Activated T-helper 2 cell treated with anti-CD3 and anti-CD28 coated beads, Interferon-gamma antibody, Interleukin-2, Interleukin-4, amounts not matched to agents 10 μg/mL and 5 μg/mL and 100 μg/mL, durations not matched to agents 14 hours and 24 hours and 36 hours (primary cell): ENCODE data around the gene ST3GAL4. TPM values are rescaled to one million over a fixed set of nuclear protein-coding genes. Genes with fewer than 3 reads are reported as not detected.

Experiments used
- DNase-seq: peaks from one replicate; pipeline ENCODE4 v3.0.0; 2021; ENCODE audit warnings: low spot score
- H3K27ac Mint-ChIP-seq: one replicate; pipeline ENCODE4 v1.8.0; 2021; ENCODE audit warnings: mixed read lengths
- H3K27me3 Mint-ChIP-seq: one replicate; pipeline ENCODE4 v1.8.0; 2021; ENCODE audit warnings: low read depth, mixed read lengths
- H3K36me3 Mint-ChIP-seq: one replicate; pipeline ENCODE4 v1.8.0; 2021; ENCODE audit warnings: low read depth, mixed read lengths
- H3K4me1 Mint-ChIP-seq: one replicate; pipeline ENCODE4 v1.8.0; 2021; ENCODE audit warnings: low read depth, mixed read lengths
- H3K4me3 Mint-ChIP-seq: one replicate; pipeline ENCODE4 v1.8.0; 2021; ENCODE audit warnings: low read depth, mild to moderate bottlenecking, moderate library complexity, mixed read lengths
- H3K9me3 Mint-ChIP-seq: one replicate; pipeline ENCODE4 v1.8.0; 2021; ENCODE audit warnings: mixed read lengths
- intact Hi-C: fragments of 100-400 bp; cut with micrococcal nuclease; formaldehyde crosslinking; loops from one replicate; pipeline ENCODE4 v1.15.1; 2023
- total RNA-seq: library from RNA; stranded (reverse); gene quantifications from 2 replicates; pipeline ENCODE4 v1.2.3, GENCODE V29; 2022

ST3GAL4 gene
- total RNA-seq, 1 donor from 2014 or later = 14.4 TPM

GRCh38 chr11:126406368-126406767, 50.9 kb downstream of the ST3GAL4 start:
- Mint-ChIP-seq H3K36me3 (no peaks in the 10 kb centered on the region), H3K27ac (no peak overlapping the region), H3K9me3 (no peaks in the 10 kb centered on the region), H3K4me1 (peaks cover 3% of the 10 kb centered on the region), H3K4me3 (no peak overlapping the region), H3K27me3 (no peaks in the 10 kb centered on the region)
- intact Hi-C loops = no loop called here
- no peak for DNase-seq

DNA sequence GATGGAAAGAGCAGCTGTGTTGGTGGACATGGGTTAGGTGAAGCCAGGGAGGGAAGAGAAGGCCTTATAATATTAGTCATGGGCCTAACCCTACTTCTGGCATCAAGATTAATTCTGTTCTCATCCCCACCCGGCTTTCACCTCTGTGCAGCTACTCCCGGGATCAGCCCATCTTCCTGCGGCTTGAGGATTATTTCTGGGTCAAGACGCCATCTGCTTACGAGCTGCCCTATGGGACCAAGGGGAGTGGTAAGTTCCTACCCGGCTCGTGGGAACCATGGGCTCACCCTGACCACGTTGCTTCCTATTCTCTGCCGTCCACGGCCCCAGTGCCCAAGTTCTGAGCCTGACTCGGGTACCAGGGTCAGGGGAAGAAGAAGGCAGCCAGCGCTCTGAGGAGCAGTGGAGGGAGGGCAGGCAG, 51.6 kb downstream of the ST3GAL4 start:
- intact Hi-C loops = no loop called here
- Mint-ChIP-seq H3K4me3 (no peak overlapping the region), H3K27ac (no peak overlapping the region), H3K4me1 (peaks cover 3% of the 10 kb centered on the region), H3K27me3 (no peaks in the 10 kb centered on the region), H3K9me3 (no peaks in the 10 kb centered on the region), H3K36me3 (no peaks in the 10 kb centered on the region)
- DNase-seq = no peak

DNA sequence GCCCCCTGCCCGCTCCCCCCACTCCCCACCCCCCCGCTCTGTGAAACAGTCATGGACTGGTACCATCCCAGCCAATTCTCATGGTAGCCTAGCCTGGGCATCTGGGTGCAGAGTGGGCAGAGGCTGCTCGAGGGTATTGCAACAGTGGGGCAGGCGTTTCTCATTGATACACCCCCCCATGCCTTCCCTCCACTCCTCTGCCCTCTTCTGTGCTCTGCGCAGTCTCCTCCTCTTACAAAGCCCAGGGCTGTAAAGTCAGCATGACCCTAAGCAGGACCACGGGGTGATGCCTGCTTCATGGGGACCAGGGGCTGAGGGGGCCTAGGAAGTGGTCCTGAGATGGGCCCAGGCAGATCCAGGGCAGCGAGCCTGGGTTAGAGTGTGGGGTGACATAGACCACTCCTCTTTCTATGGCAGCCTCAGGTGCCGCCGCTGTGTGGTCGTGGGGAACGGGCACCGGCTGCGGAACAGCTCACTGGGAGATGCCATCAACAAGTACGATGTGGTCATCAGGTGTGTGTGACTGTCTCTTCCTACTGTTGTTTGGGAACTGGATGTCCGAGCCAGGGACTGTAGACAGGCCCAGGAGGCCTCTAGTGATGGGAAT, 52.3 kb downstream of the ST3GAL4 start:
- Mint-ChIP-seq H3K27ac (no peak overlapping the region), H3K4me1 (peaks cover 3% of the 10 kb centered on the region), H3K9me3 (no peaks in the 10 kb centered on the region), H3K27me3 (no peaks in the 10 kb centered on the region), H3K4me3 (no peak overlapping the region), H3K36me3 (no peaks in the 10 kb centered on the region)
- no peak for DNase-seq
- intact Hi-C loops = no loop called here

DNA sequence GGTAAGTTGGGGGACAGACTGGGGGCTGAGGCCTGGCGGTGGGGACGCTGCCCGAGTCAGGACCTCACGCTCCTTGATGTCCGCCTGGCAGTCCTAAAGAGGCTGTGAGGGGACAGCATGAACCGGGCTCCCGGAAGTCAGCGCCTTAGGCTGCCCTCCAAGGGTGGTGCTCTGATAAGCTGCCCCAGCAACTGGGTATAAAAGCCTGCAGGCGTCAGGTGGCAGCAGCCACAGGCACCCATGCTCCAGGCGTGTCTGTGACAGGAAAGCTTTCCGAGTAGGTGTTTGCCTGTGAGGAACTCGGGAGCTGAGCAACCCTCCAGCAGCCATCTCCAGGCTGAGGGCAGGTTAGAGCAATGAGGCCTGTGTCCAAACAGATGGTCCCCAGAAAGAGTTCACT, 53.0 kb downstream of the ST3GAL4 start:
- DNase-seq = no peak
- Mint-ChIP-seq H3K9me3 (no peaks in the 10 kb centered on the region), H3K4me3 (no peak overlapping the region), H3K27me3 (no peaks in the 10 kb centered on the region), H3K4me1 (peaks cover 3% of the 10 kb centered on the region), H3K27ac (no peak overlapping the region), H3K36me3 (no peaks in the 10 kb centered on the region)
- intact Hi-C loops = no loop called here

DNA sequence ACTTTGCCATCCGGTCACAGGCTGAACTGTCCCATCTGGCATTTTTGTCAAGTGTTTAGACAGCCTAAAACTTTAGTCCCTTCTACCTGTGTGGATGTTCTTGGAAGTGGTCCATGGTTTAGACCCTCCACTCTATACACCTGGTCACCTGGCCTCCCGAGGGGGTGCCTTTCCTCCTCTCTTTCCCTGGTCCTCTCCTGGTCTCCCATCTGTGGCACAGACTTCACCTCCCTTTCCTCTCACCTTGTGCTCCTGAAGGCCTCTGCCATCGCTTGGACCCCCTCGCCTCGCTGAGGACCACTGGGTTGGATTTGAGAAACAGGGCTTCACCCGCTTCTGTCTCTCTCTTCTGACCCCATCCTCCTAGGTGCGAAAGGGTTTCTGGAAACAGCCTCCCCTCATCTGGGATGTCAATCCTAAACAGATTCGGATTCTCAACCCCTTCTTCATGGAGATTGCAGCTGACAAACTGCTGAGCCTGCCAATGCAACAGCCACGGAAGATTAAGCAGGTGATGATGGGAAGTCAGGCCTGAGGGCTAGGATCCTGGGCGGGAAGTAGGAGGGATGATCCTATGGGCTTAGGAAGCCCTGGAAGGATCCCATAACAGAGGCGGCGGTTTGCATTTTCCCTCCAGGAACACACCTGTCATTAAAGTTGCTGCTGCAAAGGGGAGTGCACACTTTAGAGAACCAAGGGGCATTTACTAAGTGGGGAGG, 53.6 kb downstream of the ST3GAL4 start:
- H3K27ac Mint-ChIP-seq = no peak overlapping the region
- H3K4me1 Mint-ChIP-seq = peaks cover 2% of the 10 kb centered on the region
- no peak overlapping the region for H3K4me3 Mint-ChIP-seq
- no peaks in the 10 kb centered on the region for H3K36me3 Mint-ChIP-seq
- no peaks in the 10 kb centered on the region for H3K9me3 Mint-ChIP-seq
- no peaks in the 10 kb centered on the region for H3K27me3 Mint-ChIP-seq
- no peak for DNase-seq
- intact Hi-C loops = no loop called here

- no peaks in the 10 kb centered on the region for H3K9me3 Mint-ChIP-seq
- no peaks in the 10 kb centered on the region for H3K4me1 Mint-ChIP-seq
- H3K27me3 Mint-ChIP-seq = no peaks in the 10 kb centered on the region
These were observed 54.1 kb downstream of the ST3GAL4 start for GRCh38 chr11:126409620-126409985.

GRCh38 chr11:126410649-126411048, 55.2 kb downstream of the ST3GAL4 start:
- H3K36me3 Mint-ChIP-seq = no peaks in the 10 kb centered on the region
- no peak for DNase-seq
- H3K27me3 Mint-ChIP-seq = no peaks in the 10 kb centered on the region
- intact Hi-C loops = no loop called here
- no peak overlapping the region for H3K4me3 Mint-ChIP-seq
- H3K9me3 Mint-ChIP-seq = no peaks in the 10 kb centered on the region
- H3K27ac Mint-ChIP-seq = no peak overlapping the region
- no peaks in the 10 kb centered on the region for H3K4me1 Mint-ChIP-seq

More at GRCh38 chr11:126409620-126409985, 54.1 kb downstream of the ST3GAL4 start:
- no peak overlapping the region for H3K27ac Mint-ChIP-seq
- H3K4me3 Mint-ChIP-seq = no peak overlapping the region
- no peaks in the 10 kb centered on the region for H3K36me3 Mint-ChIP-seq
- intact Hi-C loops = no loop called here
- no peak for DNase-seq

DNA sequence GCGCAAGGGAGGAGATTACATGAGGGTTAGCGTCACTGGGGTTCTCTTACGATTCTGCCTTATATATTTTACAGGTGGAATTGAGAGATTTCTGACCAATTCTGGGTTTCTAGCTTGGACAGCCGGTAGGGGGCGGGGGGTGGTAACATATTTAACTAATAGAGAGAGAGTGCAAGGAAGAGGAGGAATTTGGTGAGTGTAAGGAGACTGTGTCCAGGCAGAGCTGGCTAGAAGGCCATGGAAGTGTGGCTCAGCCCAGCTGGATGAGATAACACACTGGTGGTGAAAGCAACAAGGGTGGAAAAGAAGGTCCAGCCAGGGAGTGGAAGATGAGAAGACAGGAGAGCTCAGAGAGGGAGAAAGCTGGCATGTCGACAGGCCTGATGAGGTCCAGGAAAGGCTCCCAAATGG, 56.5 kb downstream of the ST3GAL4 start:
- no peaks in the 10 kb centered on the region for H3K9me3 Mint-ChIP-seq
- H3K27ac Mint-ChIP-seq = no peak overlapping the region
- H3K27me3 Mint-ChIP-seq = no peaks in the 10 kb centered on the region
- H3K36me3 Mint-ChIP-seq = no peaks in the 10 kb centered on the region
- no peak overlapping the region for H3K4me3 Mint-ChIP-seq
- no peak for DNase-seq
- H3K4me1 Mint-ChIP-seq = peaks cover 10% of the 10 kb centered on the region
- intact Hi-C loops = no loop called here

GRCh38 chr11:126413426-126413825, 57.9 kb downstream of the ST3GAL4 start:
- no peaks in the 10 kb centered on the region for H3K9me3 Mint-ChIP-seq

DNA sequence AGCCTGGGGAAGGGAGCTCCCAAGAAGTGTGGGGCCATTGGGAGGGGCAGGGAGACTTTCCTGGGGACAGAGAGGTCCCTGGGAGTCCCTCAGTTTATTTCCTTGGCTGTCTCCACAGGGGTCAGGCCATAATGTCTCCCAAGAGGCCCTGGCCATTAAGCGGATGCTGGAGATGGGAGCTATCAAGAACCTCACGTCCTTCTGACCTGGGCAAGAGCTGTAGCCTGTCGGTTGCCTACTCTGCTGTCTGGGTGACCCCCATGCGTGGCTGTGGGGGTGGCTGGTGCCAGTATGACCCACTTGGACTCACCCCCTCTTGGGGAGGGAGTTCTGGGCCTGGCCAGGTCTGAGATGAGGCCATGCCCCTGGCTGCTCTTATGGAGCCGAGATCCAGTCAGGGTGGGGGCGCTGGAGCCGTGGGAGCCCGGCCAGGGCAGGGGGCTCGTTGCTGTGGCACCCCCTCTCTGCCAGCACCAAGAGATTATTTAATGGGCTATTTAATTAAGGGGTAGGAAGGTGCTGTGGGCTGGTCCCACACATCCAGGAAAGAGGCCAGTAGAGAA, 58.4 kb downstream of the ST3GAL4 start:
- Mint-ChIP-seq H3K36me3 (no peaks in the 10 kb centered on the region), H3K27me3 (peaks cover 7% of the 10 kb centered on the region), H3K4me1 (peaks cover 12% of the 10 kb centered on the region), H3K9me3 (no peaks in the 10 kb centered on the region), H3K4me3 (no peak overlapping the region), H3K27ac (no peak overlapping the region)
- no peak for DNase-seq
- intact Hi-C loops = no loop called here

More at GRCh38 chr11:126413426-126413825, 57.9 kb downstream of the ST3GAL4 start:
- H3K4me1 Mint-ChIP-seq = peaks cover 12% of the 10 kb centered on the region
- H3K36me3 Mint-ChIP-seq = no peaks in the 10 kb centered on the region
- intact Hi-C loops = no loop called here
- peaks cover 5% of the 10 kb centered on the region for H3K27me3 Mint-ChIP-seq
- no peak for DNase-seq
- no peak overlapping the region for H3K4me3 Mint-ChIP-seq
- no peak overlapping the region for H3K27ac Mint-ChIP-seq

GRCh38 chr11:126414615-126415014, 59.1 kb downstream of the ST3GAL4 start:
- no peak for DNase-seq
- H3K9me3 Mint-ChIP-seq = no peaks in the 10 kb centered on the region
- intact Hi-C loops = no loop called here

DNA sequence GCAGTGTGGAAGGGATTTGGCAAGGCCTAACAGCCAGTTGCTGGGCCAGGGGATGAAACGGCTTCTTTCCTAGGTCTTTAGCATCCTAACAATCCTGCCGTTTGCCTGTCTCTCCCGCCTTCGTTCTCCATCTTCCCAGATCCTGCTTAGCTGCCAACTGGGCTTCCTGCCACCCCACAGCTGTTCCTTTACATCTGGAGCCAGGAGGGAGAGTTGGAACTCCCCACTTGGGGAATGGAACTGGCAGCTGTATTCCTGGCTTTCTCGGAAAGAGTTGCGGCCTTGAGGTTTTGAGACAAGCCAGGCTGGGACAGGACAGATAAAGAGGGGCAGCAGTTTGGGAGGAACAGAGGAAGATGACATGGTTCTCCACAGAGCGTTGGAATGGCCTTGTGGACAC, 59.6 kb downstream of the ST3GAL4 start:
- H3K27ac Mint-ChIP-seq = no peak overlapping the region
- H3K27me3 Mint-ChIP-seq = peaks cover 7% of the 10 kb centered on the region
- H3K36me3 Mint-ChIP-seq = no peaks in the 10 kb centered on the region
- intact Hi-C loops = no loop called here
- DNase-seq = no peak
- no peak overlapping the region for H3K4me3 Mint-ChIP-seq
- H3K9me3 Mint-ChIP-seq = no peaks in the 10 kb centered on the region
- peaks cover 17% of the 10 kb centered on the region for H3K4me1 Mint-ChIP-seq

More at GRCh38 chr11:126414615-126415014, 59.1 kb downstream of the ST3GAL4 start:
- H3K27me3 Mint-ChIP-seq = peaks cover 7% of the 10 kb centered on the region
- peaks cover 12% of the 10 kb centered on the region for H3K4me1 Mint-ChIP-seq
- no peak overlapping the region for H3K27ac Mint-ChIP-seq
- H3K36me3 Mint-ChIP-seq = no peaks in the 10 kb centered on the region
- H3K4me3 Mint-ChIP-seq = no peak overlapping the region

GRCh38 chr11:126415669-126416420, 60.4 kb downstream of the ST3GAL4 start:
- Mint-ChIP-seq H3K27me3 (peaks cover 7% of the 10 kb centered on the region), H3K27ac (no peak overlapping the region), H3K9me3 (no peaks in the 10 kb centered on the region), H3K4me3 (peak overlapping the region; percentile 48), H3K4me1 (peaks cover 21% of the 10 kb centered on the region), H3K36me3 (no peaks in the 10 kb centered on the region)
- intact Hi-C loops = no loop called here
- DNase-seq = no peak
